Measurements from ENCODE around the gene ANAPC10.
"Not testable (repeated sequence)": the region's sequence is repeated elsewhere in the genome, so short reads cannot be mapped to it uniquely, and the experiment has no call there.

The ANAPC10 gene

GRCh38 chr4:145003675-145004074 lies 94.3 kb downstream of the ANAPC10 start:
- DNase-seq (ENCODE audit: low spot score) = no peak

GRCh38 chr4:145001635-145002034 lies 96.4 kb downstream of the ANAPC10 start:
- DNase-seq (ENCODE audit: low spot score) = no peak

GRCh38 chr4:145000656-145001055 lies 97.3 kb downstream of the ANAPC10 start:
- not testable (repeated sequence) for DNase-seq (ENCODE audit: low spot score)

GRCh38 chr4:144989306-144989705 lies 108.7 kb downstream of the ANAPC10 start:
- DNase-seq (ENCODE audit: low spot score) = no peak

- DNase-seq (ENCODE audit: low spot score) = no peak
Observed at GRCh38 chr4:144985531-144985930, 112.5 kb downstream of the ANAPC10 start.

GRCh38 chr4:144985014-144985413 lies 113.0 kb downstream of the ANAPC10 start:
- DNase-seq (ENCODE audit: low spot score) = no peak

GRCh38 chr4:144984241-144984640 lies 113.8 kb downstream of the ANAPC10 start:
- no peak for DNase-seq (ENCODE audit: low spot score)

- no peak for DNase-seq (ENCODE audit: low spot score)
Observed at GRCh38 chr4:144975718-144976117, 122.3 kb downstream of the ANAPC10 start.

- DNase-seq (ENCODE audit: low spot score) = no peak
Observed at GRCh38 chr4:144970597-144970996, 127.4 kb downstream of the ANAPC10 start.

GRCh38 chr4:144969821-144970220 lies 128.2 kb downstream of the ANAPC10 start:
- DNase-seq (ENCODE audit: low spot score) = no peak

- DNase-seq (ENCODE audit: low spot score) = no peak
Observed at GRCh38 chr4:144968606-144969005, 129.4 kb downstream of the ANAPC10 start.

GRCh38 chr4:144967161-144967560 lies 130.8 kb downstream of the ANAPC10 start:
- DNase-seq (ENCODE audit: low spot score) = no peak

GRCh38 chr4:144962300-144962699 lies 135.7 kb downstream of the ANAPC10 start:
- DNase-seq (ENCODE audit: low spot score) = no peak

- peak; percentile 8 for DNase-seq (ENCODE audit: low spot score)
Observed at GRCh38 chr4:144955104-144955503, 142.9 kb downstream of the ANAPC10 start.

GRCh38 chr4:144954230-144954629 lies 143.8 kb downstream of the ANAPC10 start:
- DNase-seq (ENCODE audit: low spot score) = no peak

GRCh38 chr4:144948421-144948820 lies 149.6 kb downstream of the ANAPC10 start:
- no peak for DNase-seq (ENCODE audit: low spot score)

- no peak for DNase-seq (ENCODE audit: low spot score)
Observed at GRCh38 chr4:144948009-144948408, 150.0 kb downstream of the ANAPC10 start.
